Measurements from ENCODE around the gene WNT4.

WNT4 gene

GRCh38 chr1:22164841-22165808 is 22.2 kb upstream of the WNT4 start:
- H3K4me3 ChIP-seq, result no peak overlapping the region
- no peak overlapping the region for H3K27ac ChIP-seq

GRCh38 chr1:22163564-22163963 is 20.7 kb upstream of the WNT4 start:
- no peak overlapping the region for H3K4me3 ChIP-seq
- no peak overlapping the region for H3K27ac ChIP-seq

GRCh38 chr1:22163137-22163536 is 20.2 kb upstream of the WNT4 start:
- no peak overlapping the region for H3K4me3 ChIP-seq
- H3K27ac ChIP-seq, result no peak overlapping the region

GRCh38 chr1:22159891-22160290 is 17.0 kb upstream of the WNT4 start:
- Histone ChIP-seq H3K4me3 (no peak overlapping the region), H3K27ac (no peak overlapping the region)

- H3K4me3 ChIP-seq, result no peak overlapping the region
- H3K27ac ChIP-seq, result no peak overlapping the region
Measured at GRCh38 chr1:22158654-22159053, 15.8 kb upstream of the WNT4 start.

DNA sequence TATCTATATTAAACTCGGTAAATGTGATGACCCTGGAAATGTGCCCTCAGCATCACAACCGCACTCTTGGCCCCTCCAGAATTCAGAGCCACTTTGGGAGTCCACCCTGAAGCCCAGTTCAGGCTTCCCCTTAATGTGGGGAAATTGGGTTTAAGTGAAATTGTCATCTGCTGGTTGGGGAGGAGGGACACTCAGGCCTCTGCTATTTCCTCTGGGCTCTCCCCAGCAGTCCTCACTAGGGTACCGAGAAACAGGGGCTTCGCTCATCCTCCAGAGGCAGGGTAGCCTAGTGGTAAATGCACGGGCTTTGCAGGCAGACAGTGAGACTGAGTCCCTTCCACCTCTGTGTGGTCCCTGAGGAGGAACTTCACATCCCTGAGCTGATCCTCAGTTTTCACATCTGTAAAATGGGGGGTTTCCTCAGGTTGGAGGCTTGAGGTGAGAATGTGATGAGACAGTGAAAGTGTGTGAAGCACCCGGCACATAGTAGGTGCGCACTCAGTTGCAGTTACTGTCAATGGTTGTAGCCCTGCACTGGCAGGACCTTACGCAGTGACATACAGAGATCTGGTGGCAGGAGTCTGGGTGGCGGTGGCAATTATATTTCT is 14.6 kb upstream of the WNT4 start:
- Histone ChIP-seq H3K4me3 (no peak overlapping the region), H3K27ac (no peak overlapping the region)

DNA sequence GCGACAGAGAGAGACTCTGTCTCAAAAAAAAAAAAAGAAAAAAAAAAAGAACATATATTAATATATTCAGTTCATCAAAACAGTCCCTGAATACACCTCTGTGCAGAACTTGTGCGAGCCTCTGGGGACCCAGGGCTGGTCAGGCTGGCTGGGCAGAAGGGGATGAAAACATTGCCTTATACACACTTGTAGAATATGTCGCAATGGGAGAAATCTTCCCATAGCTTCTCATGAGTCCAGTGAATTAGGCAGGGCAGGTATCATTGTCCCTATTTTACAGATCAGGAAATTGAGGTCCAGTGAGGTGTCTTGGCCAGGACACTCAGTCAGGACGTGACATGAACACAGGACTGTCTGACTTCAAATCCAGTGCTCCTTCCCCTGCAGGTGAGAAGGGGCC is 12.6 kb upstream of the WNT4 start:
- no peak overlapping the region for H3K4me3 ChIP-seq

DNA sequence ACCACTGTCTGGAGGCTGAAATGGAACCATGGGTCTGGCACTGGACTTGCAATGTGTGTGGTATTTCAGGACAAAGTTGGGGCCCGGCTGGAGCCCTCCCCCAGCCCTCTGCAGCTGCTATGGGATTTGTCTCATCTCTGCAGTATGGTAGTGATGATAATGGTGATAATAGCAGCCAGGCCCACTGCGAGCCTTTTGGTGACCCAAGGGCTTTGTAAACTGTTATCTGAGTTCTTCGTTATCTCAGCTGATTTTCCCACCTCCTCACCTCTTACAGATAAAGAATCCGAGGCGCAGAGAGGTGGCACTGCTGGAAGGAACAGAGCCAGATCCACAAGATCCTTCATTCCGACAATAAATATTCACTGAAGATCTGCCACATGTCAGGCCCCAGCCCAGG is 11.7 kb upstream of the WNT4 start:
- H3K4me3 ChIP-seq, result no peak overlapping the region
- no peak overlapping the region for H3K27ac ChIP-seq

More for the DNA sequence above, 12.6 kb upstream of the WNT4 start:
- H3K27ac ChIP-seq, result no peak overlapping the region

- Histone ChIP-seq H3K27ac (no peak overlapping the region), H3K4me3 (no peak overlapping the region)
Measured at GRCh38 chr1:22153660-22154437, 11.0 kb upstream of the WNT4 start.

DNA sequence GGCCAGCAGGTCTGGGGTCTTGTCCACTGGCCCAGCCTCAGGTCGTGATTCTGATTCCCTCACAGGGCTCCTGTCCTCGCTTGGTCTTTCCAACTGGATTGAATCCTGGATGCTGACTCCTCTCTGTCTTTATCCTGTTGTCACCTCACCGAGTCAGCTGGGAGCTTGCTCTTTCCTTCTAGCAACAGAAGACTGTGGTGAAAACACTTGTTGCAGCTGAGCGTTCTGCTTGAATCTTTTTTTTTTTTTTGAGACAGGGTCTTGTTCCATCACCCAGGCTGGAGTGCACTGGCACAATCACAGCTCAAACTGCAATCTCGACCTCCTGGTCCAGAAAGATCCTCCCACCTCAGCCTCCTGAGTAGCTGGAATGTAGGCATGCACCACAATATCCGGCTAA is 8.0 kb upstream of the WNT4 start:
- H3K4me3 ChIP-seq, result no peak overlapping the region
- no peak overlapping the region for H3K27ac ChIP-seq

GRCh38 chr1:22142315-22143064 is 407 bp downstream of the WNT4 start:
- H3K27ac ChIP-seq, result peak overlapping the region in 16 of 21 experiments; percentile 5 to 80 (median 62)
- peak overlapping the region; percentile 27 to 58 (median 50) for H3K4me3 ChIP-seq

DNA sequence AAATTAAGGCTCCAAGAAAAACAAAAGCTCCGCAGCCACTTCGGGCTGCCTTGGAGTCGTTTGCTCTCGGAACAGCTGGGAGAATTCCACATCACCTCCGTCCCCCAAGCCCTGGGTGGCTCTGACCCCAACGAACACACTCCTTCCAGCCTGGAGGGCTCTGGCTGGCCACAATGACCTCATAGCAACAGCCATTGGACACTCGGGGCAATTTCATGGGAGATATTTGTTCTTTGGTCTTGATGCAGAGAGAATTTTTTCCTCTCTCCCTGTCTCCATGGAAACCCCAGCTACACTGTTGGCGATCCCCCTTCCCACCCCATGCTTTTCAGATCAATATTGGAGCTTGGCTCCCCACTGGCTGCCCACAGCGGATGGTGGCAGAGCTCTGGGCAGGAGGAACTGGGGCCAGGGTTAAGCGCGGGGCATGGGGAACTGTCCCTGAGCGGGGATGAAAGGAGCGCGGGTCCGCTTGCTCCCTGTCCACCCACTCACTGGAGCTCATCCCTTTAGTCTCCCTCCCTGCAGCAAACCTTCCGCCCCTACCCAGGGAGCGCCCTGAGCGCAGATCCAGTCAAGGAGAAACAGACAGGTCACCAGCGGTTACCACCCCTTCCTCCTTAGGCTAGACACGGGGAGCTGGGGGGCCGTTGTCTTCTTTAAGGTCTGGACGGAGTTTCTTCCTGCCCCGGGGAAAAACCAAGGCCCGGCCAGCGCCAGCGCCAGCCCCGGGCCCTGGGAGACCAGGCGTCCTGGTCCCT is 1.2 kb downstream of the WNT4 start:
- H3K27ac ChIP-seq, result peak overlapping the region in 15 of 21 experiments; percentile 5 to 80 (median 62)
- peak overlapping the region; percentile 27 to 58 (median 50) for H3K4me3 ChIP-seq

GRCh38 chr1:22140694-22141093 is 2.2 kb downstream of the WNT4 start:
- H3K4me3 ChIP-seq, result peak overlapping the region in 3 of 7 experiments; percentile 37 to 58 (median 51)
- peak overlapping the region in 5 of 21 experiments; percentile 16 to 80 (median 62) for H3K27ac ChIP-seq

DNA sequence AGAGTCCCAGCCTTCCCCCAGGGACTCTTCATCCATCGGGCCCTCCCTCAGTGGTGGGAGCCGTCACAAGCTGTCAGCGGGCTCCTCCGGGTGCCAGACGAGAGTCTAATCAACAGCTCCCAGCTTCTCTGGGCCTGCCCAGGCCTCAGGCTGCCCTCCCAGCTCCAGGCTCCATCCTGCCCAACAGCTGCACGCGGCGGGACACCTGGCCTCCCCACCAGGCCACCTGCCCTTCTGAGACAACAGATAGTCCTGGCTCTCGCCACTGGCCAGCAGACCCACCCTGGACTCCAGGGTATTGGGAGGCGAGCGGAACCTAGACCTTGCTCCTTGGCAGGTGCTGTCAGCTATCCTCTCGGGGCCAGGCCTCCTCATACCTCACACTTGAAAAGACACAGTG is 3.1 kb downstream of the WNT4 start:
- peak overlapping the region in 2 of 21 experiments; percentile 3 to 80 for H3K27ac ChIP-seq
- no peak overlapping the region for H3K4me3 ChIP-seq

DNA sequence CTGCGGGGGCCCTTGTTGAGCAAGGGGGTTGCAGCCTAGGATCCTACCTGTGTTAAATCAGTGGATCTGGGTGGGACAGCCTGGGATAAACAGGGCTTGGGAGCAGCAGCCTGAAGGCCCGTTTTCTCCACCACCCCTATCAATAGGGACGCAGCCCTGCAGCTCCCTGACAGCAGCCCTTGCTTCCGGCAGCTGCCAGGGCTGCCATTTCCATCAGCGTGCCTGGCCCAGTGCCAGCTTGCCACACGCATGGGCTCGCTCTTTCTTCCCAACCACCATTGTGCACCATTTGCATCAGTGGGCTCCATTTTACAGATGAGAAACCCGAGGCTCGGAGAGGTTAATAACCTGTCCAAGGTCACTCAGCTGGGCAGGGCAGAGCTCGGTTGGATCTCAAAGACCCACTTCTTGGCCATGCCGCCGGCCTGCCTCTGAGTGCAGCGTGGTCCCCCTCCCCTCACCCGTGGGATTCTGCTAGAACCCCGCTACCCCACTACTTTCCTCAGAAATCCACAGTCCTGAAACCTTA is 3.8 kb downstream of the WNT4 start:
- Histone ChIP-seq H3K27ac (peak overlapping the region in 3 of 21 experiments; percentile 1 to 80 (median 3)), H3K4me3 (no peak overlapping the region)

DNA sequence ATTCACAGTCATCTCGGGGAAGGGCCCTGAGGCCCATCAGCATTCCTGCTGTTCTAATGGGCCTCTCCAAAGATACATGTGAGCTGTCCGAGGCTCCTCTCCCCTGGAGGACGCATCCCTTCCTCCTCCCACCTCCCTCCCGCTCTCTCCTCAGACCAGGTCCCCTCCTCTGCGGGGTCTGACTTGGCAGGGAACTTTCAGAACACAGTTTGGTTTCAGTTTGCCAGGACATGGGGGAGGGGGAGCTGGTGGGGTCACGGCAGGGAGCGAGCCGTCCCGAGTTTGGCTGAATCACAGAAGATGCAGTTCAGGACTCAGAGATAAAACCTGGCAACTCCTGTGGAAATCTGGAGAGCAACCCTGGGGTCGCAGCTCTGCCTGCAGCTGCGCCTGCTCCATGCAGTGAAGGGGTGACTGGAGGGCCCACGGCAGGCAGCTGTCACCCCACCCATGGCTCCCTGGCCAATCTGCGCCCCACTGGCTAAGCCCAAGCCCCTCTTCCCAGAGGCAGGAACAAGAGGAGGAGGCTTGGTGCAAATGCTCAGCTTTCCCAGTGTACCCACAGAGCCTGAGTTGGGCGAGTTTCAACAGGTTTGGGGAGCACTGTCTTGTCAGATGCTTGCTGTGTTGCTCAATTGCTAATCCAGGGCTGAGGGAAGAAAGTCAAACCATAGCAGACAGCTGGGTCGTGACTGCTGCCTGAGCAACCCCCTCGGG is 5.7 kb downstream of the WNT4 start:
- H3K27ac ChIP-seq, result peak overlapping the region in 8 of 21 experiments; percentile 10 to 72 (median 44)
- no peak overlapping the region for H3K4me3 ChIP-seq

- H3K27ac ChIP-seq, result no peak overlapping the region
- no peak overlapping the region for H3K4me3 ChIP-seq
Measured at GRCh38 chr1:22133931-22134324, 9.0 kb downstream of the WNT4 start.
